Loucy (cell line): ENCODE measurements around the gene OSBPL3.

Experiments used
- H2AFZ ChIP-seq: fragments of 200-600 bp; sonication (generic); 2 replicates; pipeline ENCODE4 v1.6.0; 2016; ENCODE audit warnings: antibody characterized with exemption, mild to moderate bottlenecking, low read length, moderate library complexity
- H3F3A ChIP-seq: fragments of 200-600 bp; 2 replicates; pipeline ENCODE4 v1.6.0; 2016; ENCODE audit warnings: antibody characterized with exemption, low read depth, mild to moderate bottlenecking
- H3K27me3 ChIP-seq: fragments of 200-600 bp; sonication (generic); 2 replicates; pipeline ENCODE4 v1.6.1; 2014; ENCODE audit warnings: low read length, mild to moderate bottlenecking; ENCODE audit not compliant: insufficient read depth, poor library complexity, severe bottlenecking
- H3K36me3 ChIP-seq: fragments of 200-600 bp; sonication (generic); 2 replicates; pipeline ENCODE4 v1.6.1; 2016; ENCODE audit warnings: low read length; ENCODE audit not compliant: insufficient read depth
- H3K4me1 ChIP-seq: fragments of 200-600 bp; sonication (generic); 2 replicates; pipeline ENCODE4 v1.5.1; 2014; ENCODE audit warnings: low read length, mild to moderate bottlenecking; ENCODE audit not compliant: insufficient read depth, poor library complexity, severe bottlenecking
- H3K4me2 ChIP-seq: fragments of 200-600 bp; sonication (generic); 2 replicates; pipeline ENCODE4 v1.6.0; 2014; ENCODE audit warnings: antibody characterized with exemption, low read length, low read depth, mild to moderate bottlenecking; ENCODE audit not compliant: poor library complexity, severe bottlenecking
- H3K4me3 ChIP-seq: fragments of 200-600 bp; sonication (generic); 2 replicates; pipeline ENCODE4 v1.5.1; 2014; ENCODE audit warnings: low read length, mild to moderate bottlenecking, mixed read lengths; ENCODE audit not compliant: poor library complexity, severe bottlenecking
- H3K79me2 ChIP-seq: fragments of 200-600 bp; sonication (generic); 2 replicates; pipeline ENCODE4 v1.6.1; 2014; ENCODE audit warnings: low read length; ENCODE audit not compliant: insufficient read depth
- H3K9ac ChIP-seq: fragments of 200-600 bp; sonication (generic); 2 replicates; pipeline ENCODE4 v1.6.0; 2014; ENCODE audit warnings: mild to moderate bottlenecking, low read depth, low read length, moderate library complexity; ENCODE audit not compliant: poor library complexity, severe bottlenecking
- H3K9me2 ChIP-seq: fragments of 200-600 bp; sonication (generic); replicated peaks from 2 replicates; pipeline ENCODE4 v1.6.1; 2016; ENCODE audit warnings: low read depth, low read length, mixed read lengths
- H3K9me3 ChIP-seq: fragments of 200-600 bp; sonication (generic); 2 replicates; pipeline ENCODE4 v1.6.1; 2014; ENCODE audit warnings: mild to moderate bottlenecking, antibody characterized with exemption, low read length, low read depth; ENCODE audit not compliant: insufficient read depth
- H4K20me1 ChIP-seq: fragments of 200-600 bp; sonication (generic); 2 replicates; pipeline ENCODE4 v1.6.0; 2014; ENCODE audit warnings: antibody characterized with exemption, low read length, mild to moderate bottlenecking; ENCODE audit not compliant: insufficient read depth, poor library complexity, severe bottlenecking
- CTCF ChIP-seq: fragments of 200-600 bp; sonication (generic); conservative IDR thresholded peaks from 2 replicates; pipeline ENCODE4 v1.5.1; 2014; ENCODE audit warnings: mild to moderate bottlenecking, antibody characterized with exemption, low read length
- EZH2phosphoT487 ChIP-seq: fragments of 200-600 bp; IDR thresholded peaks from 2 replicates; pipeline ENCODE4 v1.6.1; 2018; ENCODE audit warnings: antibody characterized with exemption, mild to moderate bottlenecking, moderate library complexity, borderline replicate concordance

Gene OSBPL3

GRCh38 chr7:24936121-24936824 is 43.7 kb downstream of the OSBPL3 start:
- Histone ChIP-seq H3K79me2 (peaks cover 99% of the 10 kb centered on the region), H2AFZ (no peak overlapping the region), H3K4me3 (no peak overlapping the region), H3K4me1 (peaks cover 17% of the 10 kb centered on the region), H3F3A (no peaks in the 10 kb centered on the region), H3K27me3 (no peaks in the 10 kb centered on the region), H3K9ac (no peak overlapping the region), H3K9me3 (no peaks in the 10 kb centered on the region), H3K36me3 (no peaks in the 10 kb centered on the region; the same call in 1 of the 2 replicates), H3K9me2 (no peaks in the 10 kb centered on the region), H3K4me2 (peak overlapping the region; percentile 22), H4K20me1 (peaks cover under 1% of the 10 kb centered on the region)
- TF ChIP-seq CTCF (no peak), EZH2phosphoT487 (no peak)

DNA sequence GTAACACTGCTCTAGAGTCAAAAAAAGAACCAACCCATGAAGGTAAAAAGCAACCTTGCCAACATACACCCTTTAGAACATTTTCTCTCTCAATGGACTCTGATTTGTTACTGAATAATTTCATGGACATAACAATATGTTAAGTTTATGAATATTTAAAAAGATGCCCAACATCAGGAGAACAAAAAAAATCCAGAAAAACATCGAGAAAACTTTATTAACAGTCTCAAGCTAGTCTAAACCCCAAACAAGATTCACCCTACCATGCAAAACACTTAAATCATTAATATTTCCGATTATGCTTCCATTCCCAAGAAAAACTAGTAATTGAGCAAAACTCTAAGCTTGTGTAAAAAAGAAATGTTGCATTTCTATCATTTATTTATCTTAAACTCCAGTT is 46.7 kb downstream of the OSBPL3 start:
- H3K9ac ChIP-seq = no peak overlapping the region
- TF ChIP-seq CTCF (no peak), EZH2phosphoT487 (no peak)
- H2AFZ ChIP-seq = no peak overlapping the region
- H3K9me3 ChIP-seq = no peaks in the 10 kb centered on the region
- no peaks in the 10 kb centered on the region for H3F3A ChIP-seq
- H3K4me3 ChIP-seq = no peak overlapping the region
- H3K79me2 ChIP-seq = peaks cover 98% of the 10 kb centered on the region
- no peak overlapping the region for H3K4me2 ChIP-seq
- no peaks in the 10 kb centered on the region for H3K27me3 ChIP-seq
- peaks cover 29% of the 10 kb centered on the region for H3K4me1 ChIP-seq
- peaks cover 5% of the 10 kb centered on the region for H4K20me1 ChIP-seq
- H3K9me2 ChIP-seq = no peaks in the 10 kb centered on the region
- H3K36me3 ChIP-seq = no peaks in the 10 kb centered on the region; the same call in 1 of the 2 replicates

GRCh38 chr7:24932815-24933214 is 47.2 kb downstream of the OSBPL3 start:
- no peaks in the 10 kb centered on the region for H3F3A ChIP-seq
- H3K4me2 ChIP-seq = no peak overlapping the region
- H3K4me1 ChIP-seq = peaks cover 29% of the 10 kb centered on the region
- H2AFZ ChIP-seq = no peak overlapping the region
- H3K4me3 ChIP-seq = no peak overlapping the region
- H3K36me3 ChIP-seq = no peaks in the 10 kb centered on the region; the same call in 1 of the 2 replicates
- H3K27me3 ChIP-seq = no peaks in the 10 kb centered on the region
- TF ChIP-seq CTCF = no peak
- peaks cover 5% of the 10 kb centered on the region for H4K20me1 ChIP-seq
- H3K9me2 ChIP-seq = no peaks in the 10 kb centered on the region
- no peaks in the 10 kb centered on the region for H3K9me3 ChIP-seq
- H3K79me2 ChIP-seq = peaks cover 97% of the 10 kb centered on the region
- H3K9ac ChIP-seq = no peak overlapping the region
